Raji (cell line): ENCODE results near the gene TMEM178B.

Experiments used
- POLR2A ChIP-seq: IDR thresholded peaks from 2 replicates; pipeline ENCODE4 v1.6.1; 2011; ENCODE audit warnings: low read depth, low read length, control low read depth; ENCODE audit not compliant: insufficient read depth

Gene TMEM178B

DNA sequence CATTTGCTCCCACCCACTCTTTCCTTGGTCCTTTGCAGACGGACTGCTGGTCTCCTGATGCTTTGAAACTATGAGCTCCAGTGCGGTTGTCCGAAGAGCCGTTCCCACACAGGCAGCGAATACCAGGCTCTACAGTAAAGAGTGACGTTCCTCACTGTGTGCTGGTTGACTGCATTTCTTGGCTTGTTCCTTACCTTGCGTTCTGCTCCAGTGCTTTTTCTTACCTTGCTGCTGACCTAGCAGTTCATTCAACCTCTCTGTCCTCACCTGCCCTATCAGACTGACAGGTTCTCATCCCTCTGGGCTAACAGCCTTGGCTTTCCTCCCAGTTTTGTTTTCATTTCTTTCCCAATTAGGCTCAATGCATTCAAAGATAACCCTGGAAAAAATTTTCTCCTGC lies 214.8 kb downstream of the TMEM178B start:
- no peak for TF ChIP-seq POLR2A

DNA sequence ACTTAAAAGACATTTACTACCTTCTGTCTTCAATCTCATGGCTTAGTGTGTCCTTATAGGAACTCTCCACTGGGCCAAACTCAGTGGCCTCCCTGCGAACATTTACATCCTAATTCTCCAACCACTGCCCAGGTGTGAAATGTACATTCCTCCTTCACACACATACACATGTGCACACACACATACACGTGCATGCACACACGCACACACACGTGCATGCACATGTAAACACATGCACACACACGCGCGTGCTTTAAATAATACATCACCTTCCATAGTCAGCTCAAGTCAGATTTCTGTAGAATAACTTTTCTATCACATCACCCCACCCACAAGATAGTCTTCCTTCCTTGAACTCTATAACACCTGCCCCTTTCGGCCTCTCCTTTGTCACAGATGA lies 216.5 kb downstream of the TMEM178B start:
- no peak for TF ChIP-seq POLR2A

DNA sequence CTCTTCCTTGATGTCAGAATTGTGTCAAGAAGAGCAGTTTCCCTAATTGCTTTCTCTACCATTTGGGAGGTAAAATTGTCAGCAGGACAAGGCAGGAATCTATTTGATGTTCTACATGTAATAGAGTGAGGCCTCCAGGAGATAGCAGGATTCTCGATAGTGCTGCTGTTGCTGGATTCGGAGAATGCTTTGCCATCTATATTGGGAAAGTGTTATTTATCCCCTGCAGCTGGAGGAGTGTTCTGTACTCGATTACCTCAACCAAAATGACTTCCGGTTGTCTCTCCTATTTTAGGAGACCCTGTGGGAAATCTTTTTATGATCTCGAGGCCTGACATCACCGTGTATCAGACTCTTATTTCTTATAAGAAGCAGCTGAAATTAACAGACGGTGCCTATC lies 217.1 kb downstream of the TMEM178B start:
- TF ChIP-seq POLR2A: no peak

DNA sequence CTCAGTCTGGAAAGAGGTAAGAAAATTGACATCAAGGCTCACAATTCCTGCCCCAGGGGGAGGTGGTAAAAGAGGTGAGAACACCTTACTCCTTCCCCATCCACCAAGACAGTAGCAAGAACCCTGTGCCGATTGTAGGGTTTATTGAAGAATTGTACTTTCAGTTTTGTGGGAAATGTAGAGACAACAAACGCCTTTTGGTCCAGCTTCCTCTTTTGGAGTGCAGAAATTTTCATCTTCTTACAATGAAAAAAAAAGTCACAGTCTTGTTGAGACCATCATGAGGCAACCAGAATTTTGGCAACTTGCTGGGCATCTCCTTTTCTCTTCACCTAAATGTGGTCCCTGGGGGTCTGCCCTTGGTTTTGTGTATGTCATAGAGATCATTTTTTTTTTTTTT lies 217.7 kb downstream of the TMEM178B start:
- TF ChIP-seq POLR2A: no peak

DNA sequence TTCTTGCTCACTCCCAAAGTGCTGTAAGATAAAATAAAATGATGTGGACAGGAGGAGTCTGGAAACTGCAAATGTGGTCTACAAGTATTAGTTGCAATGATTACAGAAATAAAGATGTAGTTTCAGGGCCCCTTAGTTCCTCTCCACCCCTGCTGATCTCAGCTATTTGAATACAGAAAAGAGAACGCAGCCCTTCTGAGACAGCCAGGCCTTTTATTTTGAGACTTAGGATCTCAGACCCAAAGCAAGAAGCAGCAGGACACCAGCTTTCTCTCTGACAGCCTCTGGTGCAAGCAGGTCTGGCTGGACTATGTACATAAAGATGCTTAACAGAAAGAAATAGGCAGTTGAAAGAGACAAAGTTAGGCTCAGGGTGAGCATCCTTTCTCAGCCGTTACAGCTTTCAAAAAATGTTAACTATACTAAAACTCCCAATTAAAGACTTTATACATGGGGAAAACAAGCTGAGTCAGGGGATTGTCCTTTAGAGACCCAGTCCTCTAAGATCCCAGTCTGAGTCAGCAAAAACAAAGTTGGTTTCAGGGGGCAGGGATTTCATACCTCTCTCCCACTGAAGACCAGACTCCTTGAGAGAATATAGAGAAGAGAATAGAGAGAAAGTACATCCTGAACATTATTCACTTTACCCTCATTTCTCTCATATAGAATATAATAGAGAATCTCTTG lies 220.4 kb downstream of the TMEM178B start:
- no peak for TF ChIP-seq POLR2A

DNA sequence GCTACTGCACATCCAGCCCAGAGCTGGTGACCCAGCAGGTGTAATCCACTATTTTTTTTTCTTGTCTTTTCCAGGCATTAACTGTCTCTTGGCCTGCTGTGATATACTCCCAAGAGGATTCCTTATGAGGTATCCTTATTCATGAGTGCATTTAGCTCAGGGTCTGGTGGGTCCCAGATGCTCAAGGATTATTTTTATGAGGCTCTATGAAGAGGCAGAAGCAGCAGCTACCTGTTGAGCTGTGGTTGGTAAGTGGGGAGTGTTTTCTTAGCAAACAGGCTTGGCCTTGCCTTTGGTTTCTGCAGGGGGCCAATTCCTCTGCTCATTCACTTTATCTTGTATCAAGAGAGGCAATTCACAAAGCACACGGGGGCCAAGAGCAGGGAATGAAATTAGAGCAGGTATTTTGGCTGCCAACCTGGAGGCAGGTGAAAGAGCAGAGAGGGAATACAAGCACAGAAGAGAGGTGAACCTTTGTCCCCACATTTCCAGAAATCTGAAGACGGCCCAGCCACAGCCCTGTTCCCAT lies 221.6 kb downstream of the TMEM178B start:
- no peak for TF ChIP-seq POLR2A

DNA sequence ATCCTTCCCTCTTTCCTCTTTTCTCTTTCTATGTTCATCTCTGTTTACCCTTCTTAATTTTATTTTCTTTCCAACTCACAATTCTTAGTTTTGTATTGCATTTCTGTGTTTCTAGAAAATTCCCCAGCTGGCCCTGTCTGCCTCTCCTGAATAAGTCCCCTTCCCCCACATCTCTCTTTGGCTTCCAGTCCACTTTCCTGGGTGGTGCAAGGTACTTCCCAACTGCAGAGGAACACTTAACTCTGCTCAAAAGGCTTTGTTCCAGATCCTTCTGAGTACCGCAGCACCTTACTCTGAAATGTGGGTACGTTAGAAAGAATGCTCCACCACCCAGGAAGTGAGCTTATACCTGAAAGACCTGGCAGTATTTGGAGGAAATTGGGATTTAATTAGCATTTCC lies 227.0 kb downstream of the TMEM178B start:
- TF ChIP-seq POLR2A: no peak

DNA sequence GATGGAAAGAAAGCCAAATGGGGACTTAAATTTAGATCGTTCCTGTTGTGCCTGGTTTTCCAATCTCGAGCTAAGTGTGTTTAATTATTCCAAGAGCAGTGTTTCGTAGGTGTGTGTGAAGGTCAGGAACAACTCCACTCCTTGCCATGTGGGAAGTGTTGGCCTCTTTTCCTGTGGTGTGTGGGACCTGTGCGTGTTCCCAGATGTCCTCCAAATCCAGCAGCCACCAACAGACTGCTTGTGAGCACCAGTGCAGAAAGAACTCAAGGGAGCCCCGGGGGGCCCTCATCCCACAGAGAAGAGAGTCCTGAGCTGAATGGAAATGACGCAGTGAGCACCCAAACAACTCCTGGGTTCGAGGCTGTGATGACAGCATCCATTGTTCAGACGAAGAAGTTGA lies 227.7 kb downstream of the TMEM178B start:
- no peak for TF ChIP-seq POLR2A

DNA sequence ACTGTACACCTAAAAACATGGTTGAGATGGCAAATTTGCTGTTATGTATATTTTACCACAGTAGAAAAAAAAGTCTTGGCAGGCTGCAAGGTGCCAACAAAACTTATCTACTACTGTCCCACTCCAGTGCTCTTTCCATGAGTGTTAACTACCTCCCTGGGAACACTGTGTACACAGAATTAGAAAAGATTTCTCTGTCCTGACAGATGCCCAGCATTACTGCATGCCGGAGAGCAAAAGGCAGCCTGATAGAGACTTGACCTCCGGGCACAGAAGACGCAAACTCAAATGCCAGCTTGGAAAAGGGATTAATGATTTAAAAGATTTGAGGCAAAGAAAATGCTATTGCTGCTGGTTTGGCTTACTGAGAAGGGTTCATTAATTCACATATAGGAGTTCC lies 228.8 kb downstream of the TMEM178B start:
- TF ChIP-seq POLR2A: no peak

DNA sequence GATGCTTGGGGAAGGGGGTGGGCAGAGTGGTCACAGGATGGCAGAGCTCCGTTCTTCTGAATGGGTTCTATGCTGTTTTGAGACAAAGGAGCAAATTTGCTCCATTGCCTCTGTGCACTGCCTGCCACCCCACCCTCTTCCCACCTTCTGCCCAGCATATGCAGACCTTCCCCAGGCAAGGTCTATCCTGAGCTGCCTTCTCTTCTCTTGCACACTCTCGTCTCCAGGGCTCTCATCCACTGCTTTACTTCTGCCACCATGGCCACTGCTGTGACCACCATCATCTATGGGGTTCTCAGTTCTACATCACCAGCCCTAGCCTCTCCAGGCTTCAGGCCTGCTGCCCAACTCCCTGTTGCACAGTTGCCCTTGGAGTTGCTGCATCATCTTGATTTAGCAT lies 230.4 kb downstream of the TMEM178B start:
- no peak for TF ChIP-seq POLR2A

DNA sequence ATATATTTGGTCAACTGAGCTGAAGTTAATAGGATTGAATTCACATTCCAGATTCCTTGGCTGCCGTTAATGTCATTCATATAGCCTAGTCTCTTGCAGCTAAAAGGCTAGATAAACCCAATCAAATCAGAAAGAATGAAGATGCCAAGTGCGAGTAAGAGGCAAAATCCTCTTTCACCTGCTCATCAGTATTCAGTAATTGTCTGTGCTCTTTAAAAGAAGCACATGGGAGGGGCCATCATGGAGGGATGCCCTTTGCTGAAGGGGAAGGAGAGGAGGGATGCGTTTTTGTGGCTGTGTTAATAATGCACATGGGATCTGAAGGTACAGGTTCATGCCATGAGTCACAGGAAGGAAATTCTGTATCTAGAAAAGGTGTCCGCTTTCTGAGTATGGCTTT lies 232.2 kb downstream of the TMEM178B start:
- no peak for TF ChIP-seq POLR2A

DNA sequence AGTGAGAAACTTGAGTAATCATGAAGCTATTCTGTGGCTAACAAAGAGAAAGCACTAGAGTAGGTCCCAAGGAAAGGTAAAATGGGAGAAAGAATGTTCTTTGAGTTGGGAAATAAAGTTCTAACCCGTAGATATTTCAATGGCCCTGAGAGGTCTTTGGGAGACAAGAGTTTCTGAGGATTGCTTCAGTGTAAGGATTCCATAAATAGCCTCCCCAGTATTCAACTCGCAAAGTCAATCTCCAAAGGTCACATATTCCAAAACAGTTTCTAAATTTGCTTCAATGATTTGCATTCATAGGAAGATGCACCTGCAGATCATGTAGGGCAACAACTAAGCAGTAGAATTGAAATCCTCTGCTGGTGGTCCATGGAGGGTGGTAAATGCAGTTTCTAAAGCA lies 238.5 kb downstream of the TMEM178B start:
- no peak for TF ChIP-seq POLR2A

DNA sequence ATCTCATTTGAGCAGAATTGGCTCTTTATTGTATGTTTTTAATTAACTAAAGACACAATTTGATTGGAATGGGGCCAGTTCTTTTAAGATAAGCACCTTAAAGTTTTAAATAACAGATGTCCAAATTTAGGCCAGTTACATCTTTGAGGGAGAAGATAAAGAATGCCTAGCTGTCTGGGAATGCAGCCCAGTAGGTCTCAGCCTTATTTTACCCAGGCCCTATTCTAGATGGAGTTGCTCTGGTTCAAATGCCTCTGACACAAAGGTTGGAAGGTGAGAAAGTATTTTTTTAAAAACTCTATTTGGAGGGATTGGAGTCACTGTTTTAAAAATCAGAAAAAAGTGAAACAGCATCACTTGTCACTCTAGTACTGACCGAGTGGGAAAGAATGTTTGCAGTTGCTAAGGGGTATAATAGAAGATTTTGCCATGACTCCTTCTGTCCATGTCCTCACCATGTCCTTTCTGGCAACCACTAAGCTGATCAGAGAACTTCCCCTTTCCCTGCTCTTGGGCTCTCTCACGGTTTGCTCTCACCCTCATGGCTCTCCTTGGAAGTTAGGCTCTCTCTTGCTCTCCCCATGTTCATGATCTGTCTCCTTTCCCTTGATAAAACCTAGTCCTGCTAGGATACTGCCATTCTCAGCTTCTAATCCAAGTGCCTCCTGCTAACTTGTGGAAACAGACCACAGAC lies 239.1 kb downstream of the TMEM178B start:
- TF ChIP-seq POLR2A: no peak

DNA sequence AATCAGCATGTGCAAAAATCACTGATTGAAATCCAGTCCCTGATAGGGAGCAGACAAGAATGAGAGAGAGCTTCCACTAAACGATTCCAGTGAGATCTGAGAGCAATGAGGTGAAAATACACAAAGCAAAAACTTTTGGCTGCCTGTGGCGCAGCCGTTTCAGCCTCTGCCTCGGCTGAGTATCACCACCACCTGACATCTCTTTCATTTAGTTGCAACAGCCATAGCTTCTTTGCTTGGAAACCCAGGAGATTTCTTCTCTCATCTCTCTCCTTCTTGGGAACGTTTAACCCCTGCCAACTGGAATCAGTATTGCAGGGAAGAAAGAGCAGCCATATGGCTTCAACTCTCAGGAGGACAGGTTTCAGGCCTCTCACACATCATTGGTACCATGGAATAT lies 240.0 kb downstream of the TMEM178B start:
- TF ChIP-seq POLR2A: no peak

DNA sequence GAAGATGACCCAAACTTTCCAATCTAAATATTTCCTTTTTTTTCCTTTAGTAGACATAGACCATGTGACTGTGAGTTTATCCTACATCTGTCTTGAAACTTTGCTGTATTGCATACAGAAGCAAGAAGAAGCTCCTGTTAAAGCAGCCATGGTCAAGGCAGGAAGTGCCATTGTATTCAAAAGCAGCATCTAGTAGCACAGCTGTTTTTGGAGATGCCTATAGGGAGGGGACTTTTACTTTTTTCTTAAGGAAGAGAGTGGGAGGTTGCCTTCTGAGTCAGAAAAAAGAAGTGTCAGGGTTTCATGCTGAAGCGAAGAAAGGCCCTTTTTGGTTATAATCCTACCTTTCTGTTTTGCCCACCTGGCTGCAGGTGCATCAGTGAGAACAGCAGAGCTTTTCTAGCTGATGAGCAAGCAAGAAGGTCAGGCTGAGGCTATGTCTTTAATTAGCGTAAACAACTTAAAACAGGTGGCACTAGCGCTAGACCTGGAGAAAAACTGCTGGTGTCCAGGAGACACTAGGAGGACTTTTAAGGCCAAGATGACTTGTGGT lies 243.2 kb downstream of the TMEM178B start:
- no peak for TF ChIP-seq POLR2A

DNA sequence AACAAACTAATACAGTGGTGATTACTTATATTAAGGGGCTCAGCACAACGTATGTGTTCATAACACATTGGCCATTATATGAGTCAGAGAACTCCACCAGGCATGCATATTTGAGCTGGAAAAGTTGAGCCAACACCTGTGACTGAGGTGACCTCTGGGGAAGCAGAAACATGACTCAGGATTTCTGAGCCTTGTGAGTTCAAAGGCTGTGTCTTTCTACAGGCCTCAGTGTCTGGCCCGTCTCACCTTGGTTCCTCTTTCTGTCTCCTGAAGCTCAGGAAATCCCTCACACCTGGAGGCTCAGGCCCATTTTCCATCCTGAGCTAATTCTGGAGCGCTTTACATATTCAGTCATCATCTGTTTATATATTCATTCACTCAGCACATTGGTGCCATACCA lies 246.4 kb downstream of the TMEM178B start:
- TF ChIP-seq POLR2A: no peak

DNA sequence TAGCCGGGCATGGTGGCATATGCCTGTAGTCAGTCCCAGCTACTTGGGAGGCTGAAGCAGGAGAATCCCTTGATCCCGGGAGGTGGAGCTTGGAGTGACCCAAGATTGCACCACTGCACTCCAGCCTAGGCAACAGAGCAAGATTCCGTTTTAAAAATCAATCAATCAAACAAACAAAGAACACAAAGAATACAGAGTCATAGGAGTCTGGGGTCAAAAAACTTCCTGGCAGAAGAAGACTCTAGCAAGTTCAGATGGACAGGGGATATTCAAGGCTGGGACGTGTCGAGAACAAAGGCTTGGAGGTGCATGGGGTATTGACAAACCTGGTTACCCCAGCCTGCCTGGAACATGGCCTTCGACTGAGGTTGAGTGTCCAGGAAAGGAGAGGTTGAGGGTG lies 248.5 kb downstream of the TMEM178B start:
- no peak for TF ChIP-seq POLR2A

DNA sequence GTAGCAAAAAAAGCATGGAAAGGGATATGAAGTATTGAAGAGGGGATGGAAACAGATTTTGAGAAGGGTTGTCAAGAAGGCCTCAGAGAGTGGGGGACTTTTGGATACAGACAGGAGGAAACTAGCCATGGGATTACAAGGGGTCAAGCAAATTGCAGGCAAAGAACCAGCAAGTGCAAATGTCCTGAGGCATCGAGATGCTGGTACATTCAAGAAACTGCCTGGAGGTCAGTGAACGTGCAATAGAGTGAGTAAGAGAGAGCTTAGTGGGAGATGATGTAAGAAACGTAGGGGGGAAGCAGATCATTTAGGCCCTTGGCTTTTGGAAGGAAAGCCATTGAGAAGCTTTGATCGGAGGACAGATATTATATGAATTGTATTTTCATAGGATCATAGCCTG lies 250.0 kb downstream of the TMEM178B start:
- TF ChIP-seq POLR2A: no peak
